SHP77 (cell line): ENCODE results near the gene ARHGAP26.

ENCODE experiments used
- DNase-seq, 2 experiments: peaks; one replicate each; lab custom pipeline; 2025; lab: John Stamatoyannopoulos, UW

The ARHGAP26 gene

DNA sequence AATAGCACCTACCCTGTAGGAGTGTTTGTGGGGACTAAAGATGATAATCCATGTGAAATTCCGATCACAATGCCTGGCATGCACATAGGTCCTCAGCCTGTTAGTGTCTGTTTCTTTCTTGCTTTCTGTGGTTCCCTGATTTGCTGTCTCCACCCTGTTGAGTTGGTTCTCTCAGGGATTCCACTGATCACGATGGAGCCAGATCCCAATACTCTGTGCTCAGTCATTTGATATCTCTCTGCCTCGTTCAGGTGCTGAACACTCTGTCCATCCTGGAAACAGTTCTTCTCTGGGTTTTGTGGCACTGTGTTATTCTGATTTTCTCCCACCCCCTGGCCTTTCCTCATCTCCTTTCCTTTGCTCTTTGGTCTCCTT lies 60.8 kb downstream of the ARHGAP26 start:
- DNase-seq: no peak

DNA sequence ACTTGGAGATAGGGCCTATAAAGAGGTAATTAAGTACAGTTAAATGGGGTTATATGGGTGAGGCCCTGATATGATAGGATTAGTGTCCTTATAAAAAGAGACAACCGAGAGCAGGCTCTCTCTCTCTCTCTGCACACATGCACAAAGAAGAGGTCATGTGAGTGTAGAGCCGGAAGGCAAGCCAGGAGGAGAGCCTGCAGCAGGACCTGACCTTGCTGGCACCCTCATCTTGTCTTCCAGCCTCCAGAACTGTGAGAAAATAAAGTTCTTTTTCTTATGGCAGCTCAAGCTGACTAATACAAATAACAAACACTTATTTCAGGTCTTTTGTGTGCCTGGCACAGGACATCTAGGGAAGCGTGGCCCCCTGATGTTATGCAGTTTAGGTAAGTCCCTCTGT lies 62.1 kb downstream of the ARHGAP26 start:
- DNase-seq: no peak

DNA sequence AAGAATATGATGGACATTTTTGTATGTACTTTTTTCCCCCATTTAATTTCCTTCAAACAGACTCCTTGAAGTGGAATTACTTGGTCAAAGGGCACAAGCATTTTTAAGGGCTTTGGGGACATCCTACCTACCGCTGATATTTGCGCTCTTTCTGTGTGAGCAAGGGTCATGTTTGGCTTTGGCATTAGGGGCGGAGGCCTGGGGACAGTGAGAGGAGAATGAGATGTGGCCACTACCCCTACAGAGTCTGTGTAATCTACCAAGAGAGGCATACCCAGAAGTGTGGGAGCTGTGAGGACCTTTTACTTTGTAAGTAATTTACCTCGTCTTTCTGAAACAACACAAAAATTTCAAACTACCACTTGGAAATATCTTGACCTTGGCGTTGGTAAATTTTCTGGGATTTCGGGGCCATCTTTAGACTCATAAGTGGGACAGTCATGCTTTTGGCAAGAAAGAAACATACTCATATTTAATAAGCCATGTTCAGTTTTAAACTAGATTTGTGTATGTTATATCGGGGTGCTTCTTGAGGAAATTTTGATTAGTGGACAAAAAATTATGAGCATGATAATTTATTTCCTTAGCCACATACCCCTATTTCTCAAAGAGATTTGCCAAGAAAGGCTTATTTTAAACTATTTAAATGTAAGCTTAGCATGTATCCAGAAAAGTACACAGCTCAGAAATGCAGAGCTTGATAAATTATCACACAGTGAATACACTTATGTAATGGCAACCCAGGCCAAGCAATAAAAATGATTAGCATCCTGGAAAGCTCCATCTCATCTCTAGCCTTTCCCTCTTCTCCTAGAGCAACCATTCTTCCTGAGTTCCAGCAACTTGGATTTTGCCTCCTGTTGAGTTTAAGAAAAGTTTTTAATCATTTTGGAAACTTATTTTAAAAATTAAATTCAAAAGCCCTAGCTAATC lies 63.6 kb downstream of the ARHGAP26 start:
- DNase-seq: no peak

DNA sequence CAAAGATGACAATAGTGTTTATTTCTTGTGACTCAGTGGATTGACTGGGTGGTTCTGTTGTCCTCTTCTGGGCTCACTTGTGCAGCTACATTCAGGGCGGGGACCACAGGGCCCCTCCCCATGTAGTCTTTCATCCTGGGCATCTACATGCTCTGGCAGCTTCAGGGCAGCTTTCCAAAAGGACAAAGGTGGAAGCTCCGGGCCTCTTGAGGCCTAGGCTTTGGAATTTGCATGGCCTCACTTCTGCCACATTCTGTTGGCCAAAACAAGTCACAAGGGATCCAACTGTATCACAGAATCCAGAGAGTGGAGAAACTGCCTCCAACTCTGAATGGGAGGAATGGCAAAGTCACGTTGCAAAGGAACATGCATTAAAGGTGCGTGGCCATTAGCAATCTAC lies 64.3 kb downstream of the ARHGAP26 start:
- no peak for DNase-seq

DNA sequence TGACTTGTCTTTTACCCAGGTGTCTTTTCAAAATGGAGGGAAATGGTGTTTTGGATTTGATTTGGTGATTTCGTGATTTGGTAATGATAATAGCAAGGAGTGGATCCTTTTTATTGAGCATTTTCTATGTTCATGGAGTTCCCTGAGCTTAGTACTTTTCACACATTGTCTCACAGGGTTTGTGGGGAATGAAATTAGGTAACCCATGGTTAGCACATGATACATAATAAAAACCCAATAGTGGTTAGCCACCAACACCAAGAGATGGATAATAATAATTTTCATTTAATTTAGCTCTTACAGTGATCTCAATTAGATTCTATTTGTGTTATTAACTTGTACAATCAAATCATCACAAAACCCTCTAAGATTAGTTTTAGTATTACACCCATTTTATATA lies 65.4 kb downstream of the ARHGAP26 start:
- DNase-seq: no peak

DNA sequence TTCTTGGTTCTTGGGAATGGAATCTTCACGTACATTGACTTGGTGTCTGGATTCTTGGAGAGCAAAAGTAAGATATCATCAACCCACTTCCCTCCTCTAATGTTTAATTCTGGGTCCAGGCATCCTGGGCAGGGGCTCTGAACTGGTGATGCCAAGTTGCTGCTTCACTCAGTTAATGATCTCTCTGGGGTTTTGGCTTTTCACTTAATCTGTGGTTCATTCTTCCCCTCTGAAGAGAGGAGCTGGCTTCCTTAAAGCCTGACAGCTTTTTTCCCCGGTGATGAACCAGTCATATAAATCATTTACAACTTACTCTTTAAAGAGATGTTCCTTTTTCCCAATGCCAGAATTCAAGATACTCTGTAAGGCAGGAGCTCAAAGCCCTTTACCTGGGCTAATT lies 65.9 kb downstream of the ARHGAP26 start:
- no peak for DNase-seq

DNA sequence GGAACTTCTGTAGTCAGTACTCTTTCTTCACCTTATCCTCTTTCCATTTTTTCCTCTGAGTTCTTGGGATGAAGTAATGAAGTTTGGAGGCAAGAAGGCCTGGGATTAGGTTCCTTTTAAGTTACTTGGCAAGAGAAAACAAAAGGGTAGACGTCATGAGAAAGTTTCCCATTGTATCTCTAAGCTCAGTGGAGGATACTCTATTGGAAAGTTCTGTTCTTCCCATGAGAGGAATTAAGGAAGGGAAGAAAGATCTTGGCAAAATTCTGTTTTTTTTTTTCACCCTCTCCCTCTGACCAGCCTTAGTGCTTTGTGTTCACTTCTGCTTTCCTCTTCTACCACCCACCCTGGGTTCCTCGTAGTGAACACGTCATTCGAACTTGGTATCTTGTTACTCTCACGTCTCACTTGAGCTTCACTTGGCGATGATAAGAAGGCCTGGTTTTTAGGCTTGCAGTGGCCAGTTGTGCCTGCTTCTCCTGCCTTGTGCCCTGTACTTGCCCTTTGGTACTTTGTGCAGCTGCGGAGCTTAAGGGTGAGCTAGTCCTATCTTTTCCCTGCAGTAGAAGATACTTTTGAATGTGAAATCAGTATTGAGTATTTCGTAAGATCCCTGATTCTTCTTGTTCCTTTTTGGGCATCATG lies 67.0 kb downstream of the ARHGAP26 start:
- DNase-seq: no peak

DNA sequence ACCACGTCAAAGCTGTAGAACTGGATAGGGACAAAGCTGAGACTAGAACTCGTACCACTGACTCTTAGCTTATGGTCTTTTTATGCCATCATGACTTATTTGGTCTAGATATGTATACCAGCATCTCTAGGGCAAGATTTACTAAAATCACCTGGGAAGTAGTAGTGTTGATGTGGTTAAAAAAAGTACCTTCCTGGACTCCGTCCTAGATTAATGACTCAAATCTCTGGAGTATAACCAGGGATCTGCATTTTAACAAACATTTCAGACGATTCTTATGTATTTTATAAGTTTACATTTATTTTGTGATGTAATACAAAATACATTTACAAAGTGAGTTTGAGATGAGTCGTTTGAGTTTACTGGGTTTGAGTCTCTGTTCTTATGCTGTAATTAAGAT lies 68.7 kb downstream of the ARHGAP26 start:
- DNase-seq: no peak

DNA sequence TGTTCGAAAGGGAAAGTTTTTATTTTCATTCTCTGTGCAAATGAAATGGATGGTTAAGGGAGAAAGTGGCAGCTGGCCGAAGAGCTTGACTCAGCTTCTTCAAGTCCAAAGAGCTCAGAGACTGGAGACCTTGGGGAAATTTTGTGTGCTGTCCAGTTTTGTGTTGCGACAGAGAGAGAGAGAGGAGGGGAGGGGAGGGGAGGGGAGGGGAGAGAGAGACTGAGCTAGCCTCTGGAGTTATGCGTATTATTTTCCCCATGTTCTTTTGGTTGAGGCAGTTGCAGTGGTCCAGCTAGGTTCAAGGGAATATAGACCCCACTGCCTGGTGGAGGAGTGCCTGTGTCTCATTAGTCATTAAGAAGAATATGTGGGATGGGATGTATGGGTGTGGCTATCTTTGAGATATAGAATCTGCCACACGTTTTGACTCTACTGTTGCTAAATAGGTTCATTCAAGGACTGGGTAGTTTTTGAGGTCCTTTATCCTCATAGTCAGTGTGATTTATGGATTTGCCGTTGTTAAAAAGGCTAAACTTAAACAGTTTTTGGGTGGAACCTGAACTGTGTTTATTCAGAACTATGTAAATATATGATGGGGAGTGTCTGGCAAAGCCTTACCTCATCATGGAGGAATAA lies 69.7 kb downstream of the ARHGAP26 start:
- no peak for DNase-seq

DNA sequence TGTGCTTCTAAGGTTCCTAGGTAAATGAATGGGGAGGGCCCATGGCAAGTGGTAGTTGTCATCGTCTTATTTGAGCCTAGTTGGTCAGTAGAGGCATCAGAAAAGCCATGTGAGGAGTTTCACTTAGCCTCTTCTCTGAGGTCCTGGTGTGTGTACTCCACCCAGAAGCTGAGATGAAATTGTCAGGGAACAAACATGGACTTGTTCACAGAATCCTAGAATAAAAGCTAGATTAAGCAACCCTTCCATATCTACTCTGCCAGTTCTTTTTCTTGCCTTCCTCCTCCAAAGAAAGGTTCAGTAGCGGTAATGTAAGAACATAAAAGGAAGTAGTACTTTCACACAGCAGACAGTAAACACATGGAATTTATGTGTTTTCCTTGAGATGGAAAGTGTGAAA lies 70.4 kb downstream of the ARHGAP26 start:
- no peak for DNase-seq

DNA sequence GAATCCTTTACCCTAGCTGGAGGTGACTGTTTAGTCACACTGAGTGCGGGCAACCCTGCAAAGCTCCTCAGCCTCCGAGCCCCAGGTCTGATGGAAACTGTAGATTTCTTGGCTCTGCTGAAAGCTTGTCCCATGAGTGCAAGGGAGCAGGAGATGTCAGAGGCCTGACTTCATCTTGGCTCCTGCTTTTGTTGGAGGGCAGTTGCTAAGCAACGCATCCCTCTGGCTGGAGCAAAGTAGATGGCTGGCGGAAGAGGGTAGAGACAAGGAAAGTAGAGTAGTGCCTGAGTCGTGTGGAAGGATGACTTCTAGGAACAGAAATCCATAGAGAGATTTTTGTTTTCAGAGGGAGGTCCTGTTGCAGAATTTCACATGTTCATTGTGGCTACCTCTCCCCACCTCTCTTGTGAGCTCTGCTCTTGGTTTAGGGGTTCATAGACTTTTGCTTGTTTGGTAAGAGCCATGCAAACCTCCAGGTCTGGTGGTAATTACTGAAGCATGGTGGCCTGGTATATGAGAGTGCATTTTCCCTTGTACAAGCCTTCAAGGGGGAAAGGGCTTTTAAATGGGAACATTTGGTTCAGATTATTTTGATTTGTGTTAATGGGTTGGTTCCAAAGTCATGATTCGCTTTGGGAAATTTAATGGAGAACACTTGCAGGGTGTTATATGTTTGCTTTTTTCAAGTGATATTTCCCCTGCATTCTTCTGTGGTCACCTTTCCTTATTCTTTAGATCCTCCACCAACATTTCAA lies 71.5 kb downstream of the ARHGAP26 start:
- no peak for DNase-seq

DNA sequence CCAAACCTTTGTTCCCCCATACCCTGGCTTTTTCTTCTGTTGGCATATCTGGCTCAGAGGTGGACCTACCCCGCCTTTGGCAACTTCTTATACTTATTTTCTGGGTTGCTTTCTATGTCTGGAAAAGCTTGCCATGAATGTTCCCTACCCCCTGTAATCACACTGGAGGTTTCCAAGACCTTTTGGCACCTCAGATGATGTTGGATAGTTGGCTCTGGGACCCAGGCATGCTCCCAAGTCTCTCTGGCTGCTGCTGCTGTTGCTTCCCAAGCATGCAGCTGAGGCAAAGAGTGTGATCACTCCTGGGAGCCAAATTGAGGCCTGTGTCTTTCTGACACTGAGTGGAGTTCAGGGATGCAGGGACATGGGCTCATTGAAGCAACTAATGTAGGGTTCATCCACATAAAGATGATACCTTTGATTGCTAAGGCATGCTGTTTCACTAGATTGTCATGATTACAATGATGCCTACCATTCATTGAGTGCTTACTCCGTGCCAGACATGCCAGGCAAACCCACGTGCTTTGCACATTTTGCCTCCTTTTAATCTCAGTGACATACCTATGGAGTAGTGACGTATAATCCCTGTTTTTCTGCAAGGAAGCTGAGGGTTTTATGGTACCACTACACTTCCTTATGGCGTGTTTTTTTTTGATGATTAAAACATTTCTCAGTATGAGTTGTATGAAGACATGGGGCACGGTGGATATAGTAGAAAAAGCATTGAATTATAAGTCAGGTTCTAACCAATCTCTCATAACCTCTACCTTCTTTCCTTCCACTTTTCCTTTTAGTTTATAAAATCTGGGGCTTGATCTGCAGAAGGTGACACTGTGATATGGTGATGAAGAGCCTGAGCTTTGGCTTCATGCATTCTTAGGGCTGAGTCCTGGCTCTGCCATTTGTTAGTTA lies 73.1 kb downstream of the ARHGAP26 start:
- no peak for DNase-seq

DNA sequence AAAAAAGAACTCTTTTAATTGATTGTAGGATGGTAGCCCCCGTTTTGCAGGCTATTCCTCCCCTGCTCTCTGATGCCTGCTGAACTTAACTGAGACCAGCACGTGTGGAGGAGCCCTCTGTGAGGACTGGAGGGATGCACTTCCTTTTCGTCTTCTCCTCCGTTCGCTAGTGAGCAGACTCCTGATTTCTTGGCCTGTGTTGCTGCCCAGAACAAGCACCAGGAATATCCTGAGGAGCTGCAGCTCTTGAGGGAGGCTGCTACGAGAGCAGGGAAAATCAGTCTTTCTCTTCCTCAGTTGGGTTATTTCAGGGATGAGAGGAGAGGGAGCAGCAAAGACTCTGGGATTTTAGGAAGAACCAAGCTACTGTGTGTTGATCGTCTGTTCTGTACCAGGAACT lies 74.7 kb downstream of the ARHGAP26 start:
- no peak for DNase-seq

DNA sequence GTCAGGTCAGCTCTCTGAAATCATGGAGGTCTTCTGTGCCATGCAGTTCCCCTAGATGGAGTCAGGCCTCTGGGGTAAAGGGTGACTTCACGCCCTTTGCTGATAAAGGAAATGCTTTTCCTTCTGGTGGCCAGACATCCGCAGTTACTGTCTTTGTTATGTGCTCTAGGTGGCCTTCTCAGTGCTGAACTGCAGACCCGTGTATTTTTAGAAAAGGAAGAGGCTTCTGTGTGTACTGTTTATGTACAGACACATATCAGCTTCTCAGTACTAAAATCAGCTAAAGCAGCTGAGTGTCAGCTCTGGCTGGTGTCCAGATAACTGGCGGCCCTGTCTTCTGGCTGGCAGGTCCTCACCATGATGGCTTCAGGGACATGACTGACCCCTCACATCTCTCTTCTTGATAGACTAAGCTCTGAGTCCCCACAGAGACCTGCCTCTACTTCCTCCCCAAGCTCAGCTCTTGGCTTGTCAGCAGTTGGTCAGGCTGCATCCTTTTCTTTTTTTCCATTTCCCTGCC lies 75.3 kb downstream of the ARHGAP26 start:
- peak; percentile 45 to 48 for DNase-seq

DNA sequence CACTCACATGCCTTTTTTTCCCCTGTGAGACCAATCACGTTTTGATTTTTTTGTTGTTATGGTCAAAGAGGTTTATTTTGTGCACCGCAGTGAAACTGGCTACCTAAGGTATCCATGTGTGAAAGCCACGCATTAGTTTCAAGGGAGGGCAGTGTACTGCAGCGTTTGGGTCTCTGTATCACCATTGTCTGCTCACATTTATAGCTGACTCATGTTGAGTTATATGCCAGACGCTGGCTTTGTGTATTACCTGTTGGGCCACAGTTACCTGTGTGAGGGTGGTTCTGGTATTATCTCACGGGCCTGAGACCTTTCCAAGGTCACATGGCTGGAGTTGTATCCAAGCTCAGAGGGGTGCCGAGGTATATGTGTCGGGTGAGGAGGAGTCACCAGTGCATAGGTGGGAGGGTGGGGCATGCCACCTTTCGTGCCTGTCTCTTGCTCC lies 75.8 kb downstream of the ARHGAP26 start:
- DNase-seq: no peak

DNA sequence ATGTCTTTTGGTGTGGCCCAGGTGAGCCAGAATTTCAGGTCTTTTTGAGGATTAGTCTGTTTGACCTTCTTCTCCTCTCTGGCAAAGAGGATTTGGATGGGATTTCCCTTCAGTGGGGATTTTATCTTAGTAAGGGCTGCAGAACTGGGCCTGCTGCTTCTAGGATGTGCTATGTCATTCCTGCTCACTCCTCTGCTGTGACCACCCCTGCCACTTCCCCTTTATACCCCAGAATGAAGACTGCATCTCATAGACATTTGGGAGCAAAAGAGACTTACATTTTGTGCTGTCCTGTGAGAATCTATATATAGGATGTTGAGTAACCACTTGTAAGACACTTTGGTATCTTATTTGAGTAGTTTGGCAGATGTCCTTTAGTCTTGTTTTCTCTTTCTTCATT lies 76.2 kb downstream of the ARHGAP26 start:
- DNase-seq: no peak

DNA sequence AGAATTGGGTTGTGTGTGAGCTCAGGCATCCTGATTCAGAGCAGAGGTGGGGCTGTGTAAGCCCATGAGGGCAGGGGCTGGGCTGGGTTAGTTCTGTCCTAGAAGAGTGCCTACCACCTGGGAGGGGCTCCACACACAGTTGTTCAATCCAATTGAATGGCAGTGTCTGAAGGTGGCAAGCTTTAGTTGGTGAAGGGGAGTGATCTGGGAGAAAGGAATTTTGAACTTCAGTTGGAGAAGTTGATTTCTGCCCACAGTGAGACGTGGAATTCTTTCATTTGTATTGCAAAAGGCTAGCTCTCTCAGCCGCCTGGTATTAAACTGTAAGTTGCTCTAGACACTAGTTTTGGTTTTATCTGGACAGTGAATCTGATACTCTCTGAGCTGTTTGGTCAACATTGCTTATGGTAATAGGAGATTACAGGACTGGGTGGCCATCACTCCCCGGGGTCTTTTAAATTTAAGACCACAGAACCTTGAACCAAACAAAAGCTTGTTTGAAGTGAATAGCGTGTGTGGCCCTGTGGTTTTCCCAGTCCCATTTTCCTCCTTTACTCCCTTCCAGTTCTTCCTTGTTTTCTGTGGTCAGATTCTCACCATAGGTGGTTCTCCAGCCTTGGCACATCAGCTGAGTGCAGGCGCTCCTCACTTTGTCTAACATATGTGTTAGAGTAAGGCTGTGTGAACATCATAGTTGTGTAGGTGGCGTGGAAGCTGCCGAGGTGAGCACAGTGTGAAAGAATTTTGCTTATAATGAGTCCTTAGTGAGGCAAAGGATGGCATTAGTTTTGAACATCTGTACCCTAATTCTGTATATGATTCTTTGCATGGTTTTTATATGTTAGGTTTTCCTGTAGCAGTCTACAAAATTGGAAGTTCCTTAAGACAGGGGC lies 78.0 kb downstream of the ARHGAP26 start:
- DNase-seq: no peak

DNA sequence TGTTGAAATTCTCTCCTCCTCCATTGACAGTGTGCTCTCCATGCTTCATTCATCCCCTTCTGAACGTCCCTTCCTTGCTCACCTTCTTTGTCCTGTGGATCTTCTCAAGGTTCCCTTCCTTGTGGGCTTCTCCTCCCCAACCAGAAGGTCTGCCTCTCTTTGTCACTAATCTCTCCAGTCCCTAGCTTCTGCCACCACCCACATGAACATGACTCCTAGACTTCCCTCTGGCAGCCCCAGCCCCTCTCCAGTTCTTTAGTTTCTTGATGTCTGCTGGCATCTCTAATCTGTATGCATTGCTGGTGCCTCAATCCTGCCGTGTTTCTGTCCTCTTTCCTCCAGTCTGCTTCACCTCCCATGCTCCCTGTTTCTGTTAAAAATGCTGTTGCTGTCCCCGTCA lies 79.3 kb downstream of the ARHGAP26 start:
- DNase-seq: no peak

DNA sequence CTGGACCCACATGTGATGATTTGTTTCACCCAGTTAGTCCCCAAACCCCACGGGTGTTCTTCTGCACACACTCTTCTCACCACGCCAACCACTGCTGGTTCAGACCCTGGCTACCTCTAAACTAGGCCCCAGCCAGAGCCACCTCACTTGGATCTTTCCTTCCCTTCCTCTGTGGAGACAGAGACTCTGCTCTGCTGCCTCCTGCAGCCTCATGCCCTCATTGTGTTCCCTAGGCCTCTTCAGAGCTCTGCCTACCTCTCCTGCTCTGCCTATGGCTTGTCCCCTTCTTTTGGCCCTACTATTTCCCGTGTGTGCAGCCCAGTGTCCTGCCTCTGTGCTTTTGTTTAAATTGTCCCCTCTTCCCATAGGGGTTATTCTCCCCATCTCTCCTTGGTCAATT lies 79.7 kb downstream of the ARHGAP26 start:
- DNase-seq: no peak

DNA sequence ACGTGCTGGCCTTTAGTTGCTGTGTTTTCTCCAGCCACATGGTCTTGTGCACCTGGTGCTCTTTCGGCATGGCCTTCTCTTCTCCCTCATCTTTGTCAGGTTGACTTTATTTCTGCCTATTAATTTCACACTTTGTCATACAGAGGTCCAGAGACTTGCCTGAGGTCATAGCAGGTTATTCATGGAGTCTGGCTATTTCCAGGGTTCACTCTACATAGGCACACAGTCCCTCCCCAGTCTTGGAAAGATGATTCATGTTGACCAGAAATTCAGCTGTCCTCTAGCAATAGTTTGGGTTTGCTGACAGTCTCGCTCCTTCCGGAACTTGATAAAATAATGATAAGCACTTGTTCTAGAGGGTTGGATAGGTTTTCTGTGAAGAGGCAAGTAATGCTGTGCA lies 81.6 kb downstream of the ARHGAP26 start:
- no peak for DNase-seq
